ENCODE results near the gene SCYGR1. TPM values are rescaled to one million over a fixed set of nuclear protein-coding genes. Genes with fewer than 3 reads are reported as not detected.
"Not testable (repeated sequence)": the region's sequence is repeated elsewhere in the genome, so short reads cannot be mapped to it uniquely, and the experiment has no call there.

The SCYGR1 gene
- total RNA-seq, 4 donors from 2014 or later = not detected

- intact Hi-C loops (cut with DNase I) = no loop called here
Measured at GRCh38 chr2:227365833-227366232, 21.9 kb downstream of the SCYGR1 start.

GRCh38 chr2:227364585-227365263, 23.0 kb downstream of the SCYGR1 start:
- H3K4me1 ChIP-seq; intact Hi-C loops (cut with DNase I); H3K27ac ChIP-seq; H3K27me3 ChIP-seq; H3K9me3 ChIP-seq; H3K36me3 ChIP-seq; H3K4me3 ChIP-seq (replicated peaks in 1 of 3); DNase-seq: not testable (repeated sequence)
- WGBS, 2 donors = 86 to 90% methylated on average over 11 of the region's 11 CpGs

More at GRCh38 chr2:227365833-227366232, 21.9 kb downstream of the SCYGR1 start:
- peaks cover 0 to 9% of the 10 kb centered on the region in 2 donors for H3K4me1 ChIP-seq
- no peak overlapping the region for H3K27ac ChIP-seq
- no peaks in the 10 kb centered on the region for H3K27me3 ChIP-seq
- H3K4me3 ChIP-seq (replicated peaks in 1 of 3) = no peak overlapping the region
- no peaks in the 10 kb centered on the region for H3K9me3 ChIP-seq
- TF ChIP-seq POLR2A (IDR thresholded peaks at IDR 0.05) = no peak
- TF ChIP-seq CTCF (IDR thresholded peaks at IDR 0.05) = no peak
- H3K36me3 ChIP-seq = peaks cover 0 to 3% of the 10 kb centered on the region in 2 donors
- no peak for DNase-seq
- 64 to 91% methylated on average over 3 of the region's 3 CpGs for WGBS, 2 donors

GRCh38 chr2:227363756-227364155, 24.0 kb downstream of the SCYGR1 start:
- intact Hi-C loops (cut with DNase I) = no loop called here
- Histone ChIP-seq H3K4me1 (peaks cover 0 to 9% of the 10 kb centered on the region in 2 donors), H3K36me3 (peaks cover under 1 to 12% of the 10 kb centered on the region in 2 donors), H3K27me3 (no peaks in the 10 kb centered on the region), H3K4me3 (replicated peaks in 1 of 3) (no peak overlapping the region), H3K27ac (no peak overlapping the region), H3K9me3 (no peaks in the 10 kb centered on the region)
- WGBS, 2 donors = 88 to 89% methylated on average over 6 of the region's 6 CpGs
- TF ChIP-seq POLR2A (IDR thresholded peaks at IDR 0.05) (no peak), CTCF (IDR thresholded peaks at IDR 0.05) (no peak)
- DNase-seq = no peak

- TF ChIP-seq POLR2A (IDR thresholded peaks at IDR 0.05) = no peak
- TF ChIP-seq CTCF (IDR thresholded peaks at IDR 0.05) = no peak
- H3K9me3 ChIP-seq = no peaks in the 10 kb centered on the region
- H3K4me1 ChIP-seq = no peaks in the 10 kb centered on the region
- H3K36me3 ChIP-seq = peaks cover 30% of the 10 kb centered on the region in 2 donors
- H3K27me3 ChIP-seq = no peaks in the 10 kb centered on the region
- DNase-seq = no peak
- H3K4me3 ChIP-seq (replicated peaks in 1 of 3) = no peak overlapping the region
- H3K27ac ChIP-seq = no peak overlapping the region
- intact Hi-C loops (cut with DNase I) = no loop called here
- 74 to 75% methylated on average over 5 of the region's 5 CpGs for WGBS, 2 donors
Measured at GRCh38 chr2:227360351-227360750, 27.4 kb downstream of the SCYGR1 start.

GRCh38 chr2:227351639-227352038, 36.1 kb downstream of the SCYGR1 start:
- intact Hi-C loops (cut with DNase I) = no loop called here
- Histone ChIP-seq H3K27ac (no peak overlapping the region), H3K4me3 (replicated peaks in 1 of 3) (no peak overlapping the region), H3K27me3 (no peaks in the 10 kb centered on the region), H3K9me3 (no peaks in the 10 kb centered on the region), H3K4me1 (peaks cover 4 to 5% of the 10 kb centered on the region in 2 donors), H3K36me3 (peaks cover 6 to 9% of the 10 kb centered on the region in 2 donors)
- TF ChIP-seq POLR2A (IDR thresholded peaks at IDR 0.05) (no peak), CTCF (IDR thresholded peaks at IDR 0.05) (no peak)
- DNase-seq = no peak
- 63 to 79% methylated on average over 4 of the region's 4 CpGs for WGBS, 2 donors

Measured in thyroid gland (tissue), 4 donors.